B cell (primary cell): ENCODE data around the gene DCBLD1.

Source experiments
- CTCF ChIP-seq: fragments of 200-600 bp; IDR thresholded peaks from one replicate; pipeline ENCODE4 v1.8.0; 2022; ENCODE audit warnings: antibody characterized with exemption, mild to moderate bottlenecking
- EZH2 ChIP-seq: IDR thresholded peaks from 2 replicates; pipeline ENCODE4 v1.6.1; 2012; ENCODE audit warnings: borderline replicate concordance, low read depth, mild to moderate bottlenecking, moderate library complexity, low read length; ENCODE audit not compliant: insufficient read depth, poor library complexity, severe bottlenecking

DNA sequence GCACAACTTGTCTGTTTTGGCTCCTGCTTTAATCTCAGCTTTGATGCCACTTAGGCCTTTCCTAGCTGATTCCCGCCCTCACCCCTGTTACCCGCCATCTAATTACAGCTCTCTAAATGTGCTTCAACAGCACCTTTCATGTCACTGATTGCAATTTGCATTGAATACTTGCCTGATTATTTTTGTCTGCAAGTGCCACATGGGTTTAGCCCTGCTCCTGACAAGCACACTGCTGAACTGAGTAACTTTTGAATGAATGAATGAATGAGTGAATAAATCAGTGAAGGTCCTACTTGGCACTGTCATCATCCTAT is 591 bp upstream of the DCBLD1 start:
- TF ChIP-seq CTCF (no peak), EZH2 (no peak)
